ENCODE data around the gene UBE2L3. TPM values are rescaled to one million over a fixed set of nuclear protein-coding genes. Genes with fewer than 3 reads are reported as not detected.
A peak's percentile ranks its signal among the peaks of the same experiment; 100 is the strongest.

The UBE2L3 gene
- total and polyA plus RNA-seq, 2 of the 13 experiments (the other 11 are each of a cell fraction or from before 2014, with no cell fraction given) = 30.2 to 58.1 TPM

- peak; percentile 68; the same call in 1 of the 2 replicates for TF ChIP-seq ADNP (CRISPR knock-in tag; IDR thresholded peaks at IDR 0.05)
- peak; percentile 43; the same call in 1 of the 2 replicates for TF ChIP-seq TEF (CRISPR knock-in tag; IDR thresholded peaks at IDR 0.05)
- no peak for TF ChIP-seq ZMAT5 (CRISPR knock-in tag; IDR thresholded peaks at IDR 0.05; ENCODE audit: borderline replicate concordance, low read depth)
- TF ChIP-seq ZNF34 (CRISPR knock-in tag; IDR thresholded peaks at IDR 0.05; ENCODE audit: borderline replicate concordance) = peak; percentile 83; the same call in 1 of the 2 replicates
- TF ChIP-seq HMGXB3 (CRISPR knock-in tag; IDR thresholded peaks at IDR 0.05; ENCODE audit: borderline replicate concordance) = peak; percentile 62; the same call in 1 of the 2 replicates
- 0 out of 2 replicates have a peak, but pooled peaks have one; percentile 33 for TF ChIP-seq ZSCAN12 (CRISPR knock-in tag; IDR thresholded peaks at IDR 0.05)
- TF ChIP-seq ZNF704 (CRISPR knock-in tag; IDR thresholded peaks at IDR 0.05; ENCODE audit: borderline replicate concordance) = peak; percentile 42; the same call in 1 of the 2 replicates
- TF ChIP-seq ATF2 (CRISPR knock-in tag; IDR thresholded peaks at IDR 0.05) = peak; percentile 55; the same call in 1 of the 2 replicates
- 0 out of 2 replicates have a peak, but pooled peaks have one; percentile 23 for TF ChIP-seq SAFB2 (CRISPR knock-in tag; IDR thresholded peaks at IDR 0.05; ENCODE audit: borderline replicate concordance, low read depth)
- TF ChIP-seq ATF1 (CRISPR knock-in tag; IDR thresholded peaks at IDR 0.05) = no peak
- peak; percentile 35; the same call in 1 of the 2 replicates for TF ChIP-seq NCOA2 (CRISPR knock-in tag; IDR thresholded peaks at IDR 0.05)
- TF ChIP-seq GTF2F1 (IDR thresholded peaks at IDR 0.05; ENCODE audit: low read length) = no peak
- TF ChIP-seq ZNF383 (CRISPR knock-in tag; IDR thresholded peaks at IDR 0.05; ENCODE audit: borderline replicate concordance) = 0 out of 2 replicates have a peak, but pooled peaks have one; percentile 41
- peak; percentile 80 for TF ChIP-seq ZNF501 (CRISPR knock-in tag; IDR thresholded peaks at IDR 0.05)
- peak; percentile 50 for TF ChIP-seq THRA (CRISPR knock-in tag; IDR thresholded peaks at IDR 0.05; ENCODE audit: borderline replicate concordance)
- TF ChIP-seq MATR3 (CRISPR knock-in tag; IDR thresholded peaks at IDR 0.05) = no peak
- peak; percentile 92; the same call in 1 of the 2 replicates for TF ChIP-seq ZSCAN20 (CRISPR knock-in tag; IDR thresholded peaks at IDR 0.05; ENCODE audit: borderline replicate concordance)
- peak; percentile 76; the same call in 1 of the 2 replicates for TF ChIP-seq MYNN (CRISPR knock-in tag; IDR thresholded peaks at IDR 0.05; ENCODE audit: low read depth)
These were observed at the start of gene UBE2L3 (continued) for GRCh38 chr22:21567456-21568346.
